Right forelimb (tissue), 1 donor: Measurements from ENCODE around the gene ZSWIM3.
"Not testable (repeated sequence)": the region's sequence is repeated elsewhere in the genome, so short reads cannot be mapped to it uniquely, and the experiment has no call there.

Source experiments
- DNase-seq: peaks from one replicate; pipeline ENCODE4 v3.0.0-alpha.2; 2018

ZSWIM3 gene

GRCh38 chr20:45890985-45891983, 33.9 kb downstream of the ZSWIM3 start, which contains the start of the genes CTSA and NEURL2:
Gene CTSA, plus strand, starts transcription at chr20:45891335. Its CDS starts 234 bp downstream, at chr20:45891569.
Gene NEURL2, minus strand, starts transcription at chr20:45891208. Its CDS starts 217 bp downstream, at chr20:45890991.
- DNase-seq = peak; percentile 96

- DNase-seq = no peak
These were observed 34.8 kb downstream of the ZSWIM3 start for GRCh38 chr20:45892049-45892825.

- DNase-seq = no peak
These were observed 35.5 kb downstream of the ZSWIM3 start for GRCh38 chr20:45892828-45893500.

GRCh38 chr20:45893831-45894230, 36.4 kb downstream of the ZSWIM3 start:
- no peak for DNase-seq

- DNase-seq = no peak
These were observed 37.4 kb downstream of the ZSWIM3 start for GRCh38 chr20:45894797-45895196.

- no peak for DNase-seq
These were observed 39.3 kb downstream of the ZSWIM3 start for GRCh38 chr20:45896641-45897161.

- DNase-seq = no peak
These were observed 39.9 kb downstream of the ZSWIM3 start for GRCh38 chr20:45897289-45897688.

- no peak for DNase-seq
These were observed 40.3 kb downstream of the ZSWIM3 start for GRCh38 chr20:45897692-45898091.

- DNase-seq = no peak
These were observed 40.9 kb downstream of the ZSWIM3 start for GRCh38 chr20:45898285-45898684.

- no peak for DNase-seq
These were observed 41.8 kb downstream of the ZSWIM3 start for GRCh38 chr20:45899046-45899835.

- not testable (repeated sequence) for DNase-seq
These were observed 43.9 kb downstream of the ZSWIM3 start for GRCh38 chr20:45901332-45901731.

- DNase-seq = no peak
These were observed 44.8 kb downstream of the ZSWIM3 start for GRCh38 chr20:45902199-45902701.

GRCh38 chr20:45904583-45905504, 47.4 kb downstream of the ZSWIM3 start:
- DNase-seq = no peak

- no peak for DNase-seq
These were observed 48.2 kb downstream of the ZSWIM3 start for GRCh38 chr20:45905505-45906079.

- no peak for DNase-seq
These were observed 50.0 kb downstream of the ZSWIM3 start for GRCh38 chr20:45907219-45907948.

GRCh38 chr20:45908084-45908483, 50.7 kb downstream of the ZSWIM3 start:
- DNase-seq = no peak

- DNase-seq = no peak
These were observed 52.0 kb downstream of the ZSWIM3 start for GRCh38 chr20:45909336-45909808.

- no peak for DNase-seq
These were observed 52.6 kb downstream of the ZSWIM3 start for GRCh38 chr20:45909817-45910669.
